Gastroesophageal sphincter (tissue), 3 donors: ENCODE results near the gene KBTBD12.

Source experiments
- CTCF ChIP-seq, 4 experiments: fragments of 200-600 bp in 2 of 4; fragments of 450-650 bp in 2 of 4; sonication (generic) in 1 of 4; IDR thresholded peaks; one replicate each; pipeline ENCODE4 v1.5.1; 2017 to 2019; ENCODE audit warnings: antibody characterized with exemption in 4 of 4, mild to moderate bottlenecking in 2 of 4, moderate library complexity in 2 of 4
- EP300 ChIP-seq: sonication (generic); formaldehyde crosslinking; IDR thresholded peaks from one replicate; pipeline ENCODE4 v1.6.1; 2017; ENCODE audit warnings: antibody characterized with exemption, mild to moderate bottlenecking
- POLR2A ChIP-seq, 2 donors: fragments of 450-650 bp; IDR thresholded peaks; one replicate each; pipeline ENCODE4 v1.6.1; 2017; ENCODE audit warnings: antibody characterized with exemption in 2 of 2, mild to moderate bottlenecking in 2 of 2, moderate library complexity in 1 of 2
- POLR2AphosphoS5 ChIP-seq: sonication (generic); formaldehyde crosslinking; IDR thresholded peaks from one replicate; pipeline ENCODE4 v1.6.1; 2017; ENCODE audit warnings: antibody characterized with exemption

GRCh38 chr3:127899200-127899599, 15.8 kb upstream of the KBTBD12 start:
- TF ChIP-seq CTCF (IDR thresholded peaks at IDR 0.05) (no peak), POLR2AphosphoS5 (no peak), POLR2A (IDR thresholded peaks at IDR 0.05) (no peak), EP300 (no peak)
